ENCODE measurements around the gene GABBR2.
"Not testable (repeated sequence)": the region's sequence is repeated elsewhere in the genome, so short reads cannot be mapped to it uniquely, and the experiment has no call there.

GABBR2 gene

DNA sequence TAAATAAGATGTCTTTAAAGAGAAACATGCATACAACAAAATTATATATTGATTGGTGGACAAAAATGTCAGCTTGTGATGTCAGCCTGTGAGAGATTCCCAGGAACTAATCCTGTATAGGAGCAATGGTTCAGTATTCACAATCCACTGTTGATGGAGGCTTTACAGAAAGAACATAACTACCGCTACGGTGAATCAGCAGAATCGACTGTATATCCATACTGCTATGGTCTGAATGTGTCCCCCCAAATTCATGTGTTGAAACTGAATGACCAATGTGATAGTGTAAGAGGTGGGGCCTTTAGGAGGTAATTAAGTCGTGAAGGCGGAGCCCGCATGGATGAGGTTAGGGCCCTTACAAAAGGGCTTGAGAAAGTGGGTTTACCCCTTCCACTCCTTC is 412.9 kb downstream of the GABBR2 start:
- no peak for DNase-seq (ENCODE audit: low read depth in 2 of 2)

DNA sequence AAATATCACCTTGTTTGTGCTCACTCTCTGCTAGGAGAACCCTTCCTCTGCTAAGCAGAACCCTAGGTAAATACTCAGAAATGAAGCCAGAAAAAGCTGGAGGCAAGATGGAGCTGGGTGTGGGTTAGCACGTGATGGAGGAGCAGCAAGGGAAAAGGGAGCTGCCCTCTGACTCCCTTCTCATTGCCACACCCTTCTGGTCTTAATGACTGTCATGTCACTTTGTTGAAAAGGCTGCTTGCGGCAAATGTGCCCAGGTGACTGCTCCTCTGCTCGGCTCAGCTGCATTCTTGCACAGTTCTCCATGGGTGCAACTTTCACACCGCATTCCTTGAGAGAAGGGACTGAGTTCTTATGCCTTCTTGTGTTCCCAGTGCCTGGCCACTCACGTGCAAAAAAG is 416.9 kb downstream of the GABBR2 start:
- no peak for DNase-seq (ENCODE audit: low read depth in 2 of 2)

DNA sequence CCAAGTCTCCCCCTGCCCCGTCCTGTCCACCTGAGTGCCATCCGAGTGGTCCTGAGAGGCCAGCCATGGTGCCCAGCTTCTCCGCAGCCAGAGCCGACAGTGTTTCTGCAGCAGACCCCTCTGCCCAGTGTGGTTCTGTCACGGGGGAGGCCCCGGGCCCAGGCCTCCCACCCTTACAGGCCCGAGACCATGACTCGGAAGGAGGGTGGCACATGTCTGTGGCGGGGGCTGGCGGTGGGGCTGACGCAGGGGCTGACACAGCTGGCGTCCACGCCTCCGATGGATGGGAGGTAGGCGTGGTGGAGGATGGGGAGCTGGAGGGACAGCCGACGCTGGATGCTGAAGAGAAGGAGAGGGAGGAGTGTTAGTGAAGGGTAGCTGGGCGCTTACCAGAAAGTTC is 418.3 kb downstream of the GABBR2 start:
- DNase-seq (ENCODE audit: low read depth in 2 of 2): no peak

DNA sequence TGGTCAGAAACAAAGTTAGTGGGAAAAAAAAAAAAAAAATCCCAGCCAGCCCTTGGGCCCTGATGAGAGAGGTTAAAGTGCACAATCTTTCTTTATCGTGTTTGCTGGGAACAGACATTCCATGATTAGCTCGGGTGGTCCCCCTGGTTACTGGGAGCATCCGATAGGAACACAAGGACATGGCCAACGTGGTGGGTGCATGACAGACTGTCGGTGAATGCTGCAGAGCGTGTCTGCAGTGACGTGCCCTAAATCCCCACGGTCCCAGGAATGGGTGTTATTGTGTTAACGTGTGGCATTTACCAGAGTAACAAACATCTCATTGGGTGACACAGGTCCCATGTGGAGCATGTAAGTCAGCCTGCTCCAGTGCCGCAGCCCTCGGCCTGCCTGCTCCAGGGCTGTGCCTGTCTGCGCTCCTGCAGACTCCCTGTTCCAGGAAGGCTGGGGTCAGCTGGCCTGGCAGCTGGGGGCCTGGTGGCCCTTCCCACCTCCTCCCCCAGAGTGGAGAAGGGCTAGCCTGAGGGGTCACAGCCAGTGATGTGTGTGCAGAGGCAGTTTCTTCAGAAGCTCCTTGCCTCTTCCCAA is 419.0 kb downstream of the GABBR2 start:
- DNase-seq (ENCODE audit: low read depth in 2 of 2): no peak

DNA sequence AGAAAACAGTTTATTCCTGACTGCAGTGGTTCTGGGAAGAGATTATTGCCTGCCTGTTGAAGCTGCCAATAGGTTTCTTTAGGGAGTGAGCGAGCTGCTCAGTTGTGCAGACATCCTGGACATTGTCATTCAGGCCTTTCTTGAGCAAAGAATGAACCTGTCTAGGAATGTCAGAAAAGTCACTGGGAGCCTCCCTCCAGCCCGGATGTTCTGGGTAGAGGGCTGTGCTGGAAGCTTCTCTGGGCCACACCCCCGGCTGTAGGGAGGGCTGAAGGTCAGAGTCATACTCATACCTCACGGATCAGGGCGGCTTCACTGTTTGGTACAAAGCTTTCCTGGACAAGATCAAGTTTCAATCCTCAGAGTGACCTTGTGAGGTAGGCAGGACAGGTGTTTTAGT is 419.9 kb downstream of the GABBR2 start:
- no peak for DNase-seq (ENCODE audit: low read depth in 2 of 2)

DNA sequence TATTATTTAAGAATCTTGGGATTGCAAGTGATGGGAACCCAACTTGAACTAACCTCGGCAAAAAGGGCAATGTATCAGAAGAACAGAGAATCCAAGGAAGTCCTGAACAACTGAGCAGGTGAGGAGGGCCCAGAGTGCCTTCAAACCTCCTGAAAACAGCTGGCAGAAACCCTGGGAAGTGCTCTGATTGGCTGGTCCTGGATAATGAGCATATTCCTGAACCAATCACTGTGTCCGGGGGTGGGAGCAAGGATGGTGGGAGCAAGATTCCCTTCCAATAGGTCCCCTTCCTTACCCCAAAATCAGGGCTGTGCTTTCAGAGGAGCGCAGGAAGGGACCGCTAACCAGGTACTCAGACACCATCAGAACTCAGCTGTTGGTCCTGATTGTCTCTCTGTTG is 421.4 kb downstream of the GABBR2 start:
- no peak for DNase-seq (ENCODE audit: low read depth in 2 of 2)

DNA sequence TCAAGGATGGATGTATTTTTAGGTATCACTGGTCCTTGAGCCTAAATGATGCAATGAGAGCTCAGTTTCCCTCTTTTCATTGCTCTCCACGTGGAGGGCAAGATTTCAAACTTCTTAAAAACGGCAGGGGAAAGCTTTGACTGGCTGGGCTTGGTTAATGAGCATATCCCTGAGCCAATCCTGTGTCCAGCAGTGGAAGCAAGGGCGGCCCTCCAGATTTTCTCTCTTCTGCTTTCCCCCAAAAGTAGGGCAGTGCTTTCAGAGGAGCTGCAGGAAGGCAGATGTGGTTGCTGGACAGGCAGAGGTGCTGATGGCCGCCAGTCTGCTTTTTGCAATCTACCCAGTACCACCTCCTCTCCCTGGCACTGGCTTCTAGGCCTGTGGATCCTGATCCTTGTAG is 423.3 kb downstream of the GABBR2 start:
- no peak for DNase-seq (ENCODE audit: low read depth in 2 of 2)

DNA sequence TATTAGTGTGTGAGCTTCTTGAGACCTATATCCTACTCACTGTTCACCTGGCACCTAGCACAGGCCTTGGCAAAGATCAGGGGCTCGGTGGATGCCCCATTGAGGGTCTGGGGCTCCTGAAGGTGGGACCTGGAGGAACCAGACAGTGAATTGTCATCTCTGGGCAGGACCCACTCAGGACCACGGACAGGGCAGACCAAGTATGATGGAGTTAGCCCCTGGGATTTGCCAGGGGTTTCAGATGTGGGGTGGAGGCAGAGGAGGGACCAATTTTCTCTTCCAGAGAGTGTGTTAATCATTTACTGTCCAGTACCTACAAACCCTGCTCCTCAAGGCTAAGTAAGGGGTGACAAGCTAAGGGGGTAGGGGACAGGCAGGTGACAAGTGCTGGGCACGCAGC is 424.0 kb downstream of the GABBR2 start:
- no peak for DNase-seq (ENCODE audit: low read depth in 2 of 2)

DNA sequence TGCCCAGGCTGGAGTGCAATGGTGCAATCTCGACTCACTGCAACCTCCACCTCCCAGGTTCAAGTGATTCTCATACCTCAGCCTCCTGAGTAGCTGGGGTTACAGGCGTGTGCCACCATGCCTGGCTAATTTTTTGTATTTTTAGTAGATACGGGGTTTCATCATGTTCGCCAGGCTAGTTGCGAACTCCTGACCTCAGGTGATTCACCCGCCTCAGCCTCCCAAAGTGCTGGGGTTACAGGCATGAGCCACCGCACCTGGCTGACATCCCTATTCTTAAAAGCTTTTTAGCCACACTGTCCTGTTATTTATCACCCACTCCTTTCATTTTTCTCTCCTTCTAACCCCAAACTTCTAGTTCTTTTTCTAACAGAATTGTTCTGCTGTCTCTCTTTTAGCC is 425.6 kb downstream of the GABBR2 start:
- DNase-seq (ENCODE audit: low read depth in 2 of 2): not testable (repeated sequence)

DNA sequence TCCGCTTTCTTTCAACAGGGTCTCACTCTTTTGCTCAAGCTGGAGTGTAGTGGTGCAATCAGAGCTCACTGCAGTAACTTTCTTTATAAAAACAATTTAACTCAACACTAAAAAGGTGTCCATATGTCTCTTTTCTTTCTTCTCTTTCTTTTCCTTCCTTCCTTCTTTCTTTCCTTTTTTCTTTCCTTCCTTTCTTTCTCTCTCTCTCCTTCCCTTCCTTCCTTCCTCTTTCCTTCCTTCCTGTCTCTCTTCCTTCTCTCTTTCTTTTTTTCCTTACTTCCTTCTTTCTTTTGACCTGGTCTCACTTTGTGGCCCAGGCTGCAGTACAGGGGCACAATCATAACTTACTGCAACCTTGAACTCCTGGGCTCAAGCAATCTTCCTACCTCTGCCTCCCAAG is 427.5 kb downstream of the GABBR2 start:
- no peak for DNase-seq (ENCODE audit: low read depth in 2 of 2)

DNA sequence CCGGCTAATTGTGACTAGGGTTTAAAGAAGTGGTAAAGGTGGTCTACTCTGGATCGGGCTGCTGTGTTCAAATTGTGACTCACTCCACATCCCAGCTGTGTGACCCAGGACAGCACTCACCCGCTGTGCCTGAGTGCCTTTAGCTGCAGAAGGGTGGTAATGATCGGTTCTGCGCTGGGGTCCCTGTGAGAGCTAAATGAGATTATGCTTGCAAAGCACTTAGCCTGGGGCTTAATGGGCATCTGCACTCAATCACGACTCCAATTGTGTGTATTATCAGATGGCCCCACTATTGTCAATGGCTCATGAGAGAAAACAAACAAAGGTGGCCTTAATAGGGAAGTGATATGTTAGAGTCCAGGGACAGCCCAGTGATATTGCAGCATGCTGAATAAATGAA is 428.2 kb downstream of the GABBR2 start:
- no peak for DNase-seq (ENCODE audit: low read depth in 2 of 2)

DNA sequence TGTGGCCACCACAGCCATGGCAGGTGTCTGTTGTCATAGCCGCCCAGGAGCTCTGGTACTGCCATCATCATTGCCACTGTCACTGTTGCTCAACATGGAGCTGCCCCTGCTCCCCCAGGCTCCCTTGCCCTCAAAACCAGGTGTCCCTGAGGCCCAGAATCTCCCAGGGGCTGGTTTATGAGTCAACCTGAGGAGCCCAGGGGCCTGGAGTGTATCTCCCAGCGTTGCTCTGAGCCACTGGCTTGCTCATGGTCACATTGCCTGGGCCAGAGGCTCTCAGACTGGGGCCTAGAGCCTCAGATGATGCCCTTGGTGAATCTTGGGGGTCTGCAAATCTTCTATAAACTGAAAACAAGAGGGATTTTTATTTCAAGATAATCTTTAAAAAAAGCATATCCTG is 428.6 kb downstream of the GABBR2 start:
- DNase-seq (ENCODE audit: low read depth in 2 of 2): no peak

DNA sequence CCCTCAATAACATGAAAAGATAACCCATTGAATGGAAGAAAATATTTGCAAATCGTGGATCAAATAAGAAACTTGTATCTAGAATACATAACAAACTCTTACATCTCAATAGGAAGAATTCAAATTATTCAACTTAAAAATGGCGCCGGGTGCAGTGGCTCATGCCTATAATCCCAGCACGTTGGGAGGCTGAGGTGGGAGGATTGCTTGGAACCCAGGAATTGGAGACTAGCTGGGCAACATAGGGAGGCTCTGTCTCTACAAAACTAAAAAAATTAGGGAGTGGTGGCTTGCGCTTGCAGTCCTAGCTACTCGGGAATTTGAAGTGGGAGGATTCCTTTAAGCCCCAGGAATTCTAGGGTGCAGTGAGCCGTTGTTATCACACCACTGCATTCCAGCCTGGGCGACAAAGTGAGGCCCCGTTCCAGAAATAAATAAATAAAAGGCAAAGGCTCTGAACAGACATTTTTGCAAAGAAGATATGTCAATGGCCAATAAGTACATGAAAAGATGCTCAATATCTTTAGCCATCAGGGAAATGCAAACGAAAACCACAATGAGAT is 431.7 kb downstream of the GABBR2 start:
- DNase-seq (ENCODE audit: low read depth in 2 of 2): no peak

DNA sequence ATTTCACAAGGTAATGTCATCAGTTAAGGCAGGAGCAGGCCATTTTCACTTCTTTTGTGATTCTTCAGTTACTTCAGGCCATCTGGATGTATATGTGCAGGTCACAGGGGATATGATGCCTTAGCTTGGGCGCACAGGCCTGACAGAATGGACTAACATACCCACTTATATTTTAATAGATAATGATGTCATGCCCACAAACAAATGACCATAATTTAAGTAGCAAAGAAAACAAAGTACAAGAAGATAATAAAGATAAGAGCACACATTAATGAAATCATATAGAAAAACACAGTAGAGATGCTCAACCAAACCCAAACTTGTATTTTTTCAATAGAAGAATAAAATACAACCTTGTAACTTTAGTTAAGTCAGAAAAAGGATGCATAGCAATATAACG is 433.6 kb downstream of the GABBR2 start:
- no peak for DNase-seq (ENCODE audit: low read depth in 2 of 2)

DNA sequence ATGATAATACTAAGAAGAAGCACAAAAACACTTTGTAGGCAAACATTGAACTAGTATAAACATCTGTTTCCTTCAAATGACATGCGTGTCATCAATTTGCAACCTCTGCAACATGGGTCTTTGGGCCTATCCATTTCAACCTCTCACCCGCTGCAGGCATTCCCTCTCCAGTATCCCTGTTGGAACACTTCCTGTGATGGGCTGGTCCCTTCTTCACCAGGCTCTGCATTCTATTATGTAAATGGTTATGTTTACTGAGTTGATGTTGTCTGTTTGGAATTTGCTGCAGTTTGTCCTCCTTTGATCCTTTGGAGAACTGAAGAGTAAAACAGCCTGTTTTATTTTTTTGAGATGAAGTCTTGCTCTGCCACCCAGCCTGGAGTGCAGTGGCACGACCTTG is 436.7 kb downstream of the GABBR2 start:
- DNase-seq (ENCODE audit: low read depth in 2 of 2): no peak

DNA sequence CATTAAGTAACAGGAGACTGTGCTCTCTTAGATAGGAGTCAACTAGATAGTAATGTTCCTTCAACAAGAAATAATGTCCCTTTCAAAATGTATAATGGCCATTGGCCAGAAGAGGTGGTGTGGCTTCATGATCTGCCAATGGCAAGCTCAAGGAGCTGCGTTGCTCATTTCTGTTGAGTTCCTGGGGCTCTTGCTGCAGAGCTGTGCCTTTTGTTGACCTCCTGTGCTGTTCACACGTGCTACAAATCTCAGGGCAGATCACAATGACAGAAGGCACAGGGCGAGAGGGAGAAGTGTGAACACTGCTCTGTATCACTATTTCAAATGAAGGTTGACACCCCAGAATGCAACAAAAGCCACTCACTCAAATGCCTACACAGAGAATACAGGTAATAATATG is 437.3 kb downstream of the GABBR2 start:
- DNase-seq (ENCODE audit: low read depth in 2 of 2): no peak

DNA sequence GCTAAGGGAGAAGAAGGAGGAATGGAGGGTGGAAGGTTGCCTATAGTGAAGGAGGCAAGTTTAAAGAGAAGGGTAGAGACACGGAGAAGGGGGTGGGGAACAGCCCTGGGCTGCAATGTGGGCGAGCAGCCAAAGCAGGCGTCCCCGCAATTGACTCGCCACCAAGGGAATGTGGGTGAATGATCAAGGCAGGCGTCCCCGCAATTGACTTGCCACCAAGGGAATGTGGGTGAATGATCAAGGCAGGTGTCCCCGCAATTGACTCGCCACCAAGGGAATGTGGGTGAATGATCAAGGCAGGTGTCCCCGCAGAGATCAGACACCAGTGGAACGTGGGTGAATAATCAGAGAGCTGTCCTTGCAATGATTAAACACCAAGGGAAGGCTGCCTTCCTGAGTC is 438.5 kb downstream of the GABBR2 start:
- not testable (repeated sequence) for DNase-seq (ENCODE audit: low read depth in 2 of 2)

DNA sequence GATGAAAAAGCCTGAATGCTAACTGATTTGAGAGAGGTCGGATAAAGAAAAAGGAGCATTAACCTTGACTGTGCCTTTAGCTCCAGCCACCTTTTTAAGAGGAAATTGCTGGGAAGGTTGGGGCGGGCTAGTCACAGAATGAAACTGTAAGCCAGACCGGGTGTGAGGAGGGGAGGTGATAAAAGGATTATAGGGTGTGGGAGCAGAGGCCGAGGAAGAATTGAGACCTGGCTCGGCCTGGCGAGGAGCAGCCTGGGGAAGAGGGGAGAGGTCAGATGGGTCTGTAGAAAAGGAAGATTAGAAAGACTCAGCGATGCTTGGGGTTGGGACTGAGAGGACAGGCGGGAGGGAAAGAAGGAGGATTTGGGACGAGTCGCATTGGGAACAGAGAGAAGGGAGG is 439.1 kb downstream of the GABBR2 start:
- not testable (repeated sequence) for DNase-seq (ENCODE audit: low read depth in 2 of 2)

DNA sequence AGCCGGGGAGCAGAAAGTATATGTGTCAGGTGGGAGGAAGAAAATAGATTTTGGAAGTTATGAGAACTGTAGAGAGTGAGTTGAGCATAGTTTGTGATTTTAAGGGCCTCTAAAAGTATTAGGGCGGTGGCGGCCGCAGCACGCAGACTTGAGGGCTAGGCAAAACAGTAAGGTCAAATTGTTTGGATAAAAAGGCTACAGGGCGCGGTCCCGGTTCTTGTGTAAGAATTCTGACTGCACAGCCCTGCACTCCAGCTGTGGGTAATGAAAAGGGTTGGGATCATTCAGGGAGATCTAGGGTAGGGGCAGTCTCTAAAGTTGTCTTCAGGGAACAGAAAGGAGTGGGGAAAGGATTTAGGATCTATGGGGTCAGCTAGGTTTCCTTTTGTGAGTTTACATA is 441.2 kb downstream of the GABBR2 start:
- DNase-seq (ENCODE audit: low read depth in 2 of 2): not testable (repeated sequence)

DNA sequence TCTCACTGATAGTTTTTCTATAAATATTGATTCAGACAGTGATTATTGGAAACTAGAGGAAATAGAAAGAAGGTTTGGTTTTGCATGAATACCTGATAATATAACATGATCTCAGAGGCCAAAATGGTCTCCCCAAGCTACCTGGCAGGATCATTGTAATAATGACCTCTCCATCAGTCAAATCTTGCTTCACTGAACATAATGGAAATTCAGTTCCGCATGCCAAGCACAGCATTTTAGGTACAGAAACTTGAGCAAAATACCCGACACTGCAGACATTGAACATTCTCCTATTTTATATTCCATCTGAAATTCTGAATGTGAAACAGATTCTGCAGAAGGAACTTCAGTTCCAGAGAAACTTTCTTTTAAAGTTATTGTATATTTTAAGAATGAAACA is 444.2 kb downstream of the GABBR2 start:
- no peak for DNase-seq (ENCODE audit: low read depth in 2 of 2)

DNA sequence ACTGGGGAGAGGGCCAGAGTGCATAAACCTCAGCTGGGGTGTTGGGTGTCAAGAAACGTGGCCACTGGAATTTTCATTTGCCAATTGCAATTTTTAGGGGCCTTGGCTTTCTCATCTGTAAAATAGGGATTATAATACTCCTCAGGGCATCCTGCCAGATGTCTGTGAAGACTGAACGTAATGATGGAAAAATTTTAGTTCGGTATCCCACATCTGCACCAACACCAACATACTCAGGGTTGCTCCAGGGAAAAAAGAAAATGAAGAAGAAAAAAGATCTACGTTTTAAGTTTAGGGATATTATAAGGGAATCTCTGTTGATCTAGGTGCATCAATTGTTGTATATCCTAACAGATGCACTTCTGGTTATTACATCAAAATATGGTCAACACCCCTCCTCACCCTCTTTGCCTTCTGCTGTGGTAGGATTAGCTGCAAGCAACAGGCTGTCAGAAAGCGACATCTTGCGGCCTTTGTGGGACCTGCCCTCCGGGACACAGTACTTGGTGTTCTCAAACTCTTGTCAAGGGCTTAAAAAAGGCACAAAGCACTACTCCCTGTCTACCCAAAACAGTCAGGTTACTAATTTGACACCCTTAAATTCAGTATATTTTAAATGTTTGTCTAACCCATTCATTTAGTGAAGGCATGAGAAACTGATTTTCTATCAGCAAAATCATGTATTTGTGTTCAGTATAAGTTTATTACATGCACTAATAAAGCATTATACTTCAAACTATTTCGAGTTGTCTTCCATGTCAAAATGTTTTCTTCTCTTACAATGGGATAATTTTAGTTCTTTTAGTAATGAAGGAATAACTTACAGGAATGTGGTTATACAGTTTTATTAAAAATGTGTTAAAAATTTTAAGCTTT is 445.0 kb downstream of the GABBR2 start:
- DNase-seq (ENCODE audit: low read depth in 2 of 2): peak; percentile 71 to 73

DNA sequence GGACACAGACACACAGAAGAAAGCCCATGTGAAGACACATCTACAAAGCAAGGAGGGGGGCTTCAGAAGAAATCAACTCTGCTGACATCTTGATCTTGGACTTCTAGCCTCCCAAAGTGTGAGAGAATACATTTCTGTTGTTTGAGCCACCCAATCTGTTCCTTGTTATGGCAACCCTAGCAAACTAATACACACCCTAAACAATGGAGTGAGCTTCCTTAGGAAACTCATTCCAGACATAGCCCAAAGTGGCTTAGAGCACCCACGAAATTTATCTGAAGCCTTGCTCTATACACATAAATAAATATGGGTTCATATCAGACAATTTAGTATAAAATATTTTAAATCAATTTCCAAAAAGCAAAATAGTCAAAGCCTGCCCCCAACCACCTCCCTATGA is 445.7 kb downstream of the GABBR2 start:
- DNase-seq (ENCODE audit: low read depth in 2 of 2): no peak

DNA sequence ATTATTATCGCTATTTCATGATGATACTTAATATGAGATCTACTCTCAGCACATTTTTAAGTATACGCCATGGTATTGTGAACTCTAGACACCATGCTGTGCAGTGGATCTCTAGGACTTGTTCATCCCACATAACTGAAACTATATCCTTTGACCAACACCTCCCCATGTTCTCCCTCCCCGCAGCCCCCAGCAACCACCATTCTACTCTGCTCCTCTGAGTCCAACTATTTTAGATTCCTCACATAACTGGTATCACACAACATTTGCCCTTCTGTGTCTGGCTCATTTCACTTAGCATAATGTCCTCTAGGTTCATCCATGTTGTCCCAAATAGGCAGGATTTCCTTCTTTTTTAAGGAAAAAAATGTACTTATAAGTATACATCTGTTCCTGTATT is 446.7 kb downstream of the GABBR2 start:
- DNase-seq (ENCODE audit: low read depth in 2 of 2): no peak

Data from stimulated activated CD4-positive, alpha-beta T cell treated with anti-CD3 and anti-CD28 coated beads, Interleukin-1b, Interleukin-23, amount 100 ng/mL, for 4 hours (primary cell).